ENCODE results near the gene PDE9A. TPM values are rescaled to one million over a fixed set of nuclear protein-coding genes. Genes with fewer than 3 reads are reported as not detected.
A peak's percentile ranks its signal among the peaks of the same experiment; 100 is the strongest.

The PDE9A gene
- total RNA-seq, 1 donor from 2014 or later = 1.6 TPM

DNA sequence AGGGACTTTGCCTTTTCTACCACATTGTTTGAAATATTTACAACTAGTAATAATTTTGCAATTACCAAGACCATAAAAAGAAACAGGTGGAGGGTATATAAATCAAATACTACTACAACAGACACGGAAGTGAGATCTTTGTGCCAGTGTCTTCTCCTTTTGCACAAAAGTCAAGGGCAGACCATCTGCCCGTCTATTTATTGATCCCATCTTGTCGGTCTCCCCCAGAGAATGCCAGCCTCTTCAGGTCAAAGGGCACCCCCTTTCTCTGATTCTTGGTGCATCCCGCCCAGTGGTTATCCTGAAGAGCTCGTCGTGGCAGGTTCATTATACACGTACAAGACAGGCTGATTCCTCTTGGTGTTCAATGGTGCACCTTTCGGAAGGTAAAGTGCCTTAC, 4.8 kb upstream of the PDE9A start:
- Histone ChIP-seq H3K27ac (ENCODE audit: low read depth, low read length) (no peak overlapping the region), H3K36me3 (ENCODE audit: control insufficient read depth in 3 of 3, insufficient read depth in 3 of 3, low read length in 3 of 3) (no peaks in the 10 kb centered on the region), H3K9ac (ENCODE audit: low read depth in 1 of 3, low read length in 3 of 3) (no peak overlapping the region), H3K27me3 (ENCODE audit: control insufficient read depth in 3 of 3, insufficient read depth in 3 of 3, low read length in 3 of 3) (peaks cover 30 to 36% (median 30%) of the 10 kb centered on the region in 3 donors), H3K4me3 (ENCODE audit: low read length in 3 of 3) (no peak overlapping the region), H3K9me3 (ENCODE audit: control insufficient read depth in 3 of 3, low read length in 3 of 3) (no peaks in the 10 kb centered on the region), H3K4me1 (ENCODE audit: control insufficient read depth in 3 of 3, insufficient read depth in 3 of 3, low read length in 3 of 3) (peaks cover 7 to 10% (median 8%) of the 10 kb centered on the region in 3 donors)

- peaks cover 32 to 37% (median 32%) of the 10 kb centered on the region in 3 donors for H3K27me3 ChIP-seq (ENCODE audit: control insufficient read depth in 3 of 3, insufficient read depth in 3 of 3, low read length in 3 of 3)
- H3K9ac ChIP-seq (ENCODE audit: low read depth in 1 of 3, low read length in 3 of 3) = no peak overlapping the region
- no peak overlapping the region for H3K4me3 ChIP-seq (ENCODE audit: low read length in 3 of 3)
- H3K36me3 ChIP-seq (ENCODE audit: control insufficient read depth in 3 of 3, insufficient read depth in 3 of 3, low read length in 3 of 3) = no peaks in the 10 kb centered on the region
- peaks cover 8 to 13% (median 10%) of the 10 kb centered on the region in 3 donors for H3K4me1 ChIP-seq (ENCODE audit: control insufficient read depth in 3 of 3, insufficient read depth in 3 of 3, low read length in 3 of 3)
- no peaks in the 10 kb centered on the region for H3K9me3 ChIP-seq (ENCODE audit: control insufficient read depth in 3 of 3, low read length in 3 of 3)
- H3K27ac ChIP-seq (ENCODE audit: low read depth, low read length) = no peak overlapping the region
Observed at GRCh38 chr21:42649122-42650032, 4.0 kb upstream of the PDE9A start.

GRCh38 chr21:42650033-42650370, 3.4 kb upstream of the PDE9A start:
- H3K27me3 ChIP-seq (ENCODE audit: control insufficient read depth in 3 of 3, insufficient read depth in 3 of 3, low read length in 3 of 3) = peaks cover 38 to 43% (median 38%) of the 10 kb centered on the region in 3 donors
- no peaks in the 10 kb centered on the region for H3K36me3 ChIP-seq (ENCODE audit: control insufficient read depth in 3 of 3, insufficient read depth in 3 of 3, low read length in 3 of 3)
- H3K4me1 ChIP-seq (ENCODE audit: control insufficient read depth in 3 of 3, insufficient read depth in 3 of 3, low read length in 3 of 3) = peaks cover 14 to 19% (median 16%) of the 10 kb centered on the region in 3 donors
- H3K27ac ChIP-seq (ENCODE audit: low read depth, low read length) = no peak overlapping the region
- no peak overlapping the region for H3K4me3 ChIP-seq (ENCODE audit: low read length in 3 of 3)
- no peaks in the 10 kb centered on the region for H3K9me3 ChIP-seq (ENCODE audit: control insufficient read depth in 3 of 3, low read length in 3 of 3)
- H3K9ac ChIP-seq (ENCODE audit: low read depth in 1 of 3, low read length in 3 of 3) = no peak overlapping the region

GRCh38 chr21:42650441-42651421, 2.7 kb upstream of the PDE9A start:
- H3K9me3 ChIP-seq (ENCODE audit: control insufficient read depth in 3 of 3, low read length in 3 of 3) = no peaks in the 10 kb centered on the region
- H3K36me3 ChIP-seq (ENCODE audit: control insufficient read depth in 3 of 3, insufficient read depth in 3 of 3, low read length in 3 of 3) = no peaks in the 10 kb centered on the region
- H3K4me3 ChIP-seq (ENCODE audit: low read length in 3 of 3) = no peak overlapping the region
- peaks cover 16 to 21% (median 19%) of the 10 kb centered on the region in 3 donors for H3K4me1 ChIP-seq (ENCODE audit: control insufficient read depth in 3 of 3, insufficient read depth in 3 of 3, low read length in 3 of 3)
- H3K27ac ChIP-seq (ENCODE audit: low read depth, low read length) = no peak overlapping the region
- peaks cover 45 to 50% (median 46%) of the 10 kb centered on the region in 3 donors for H3K27me3 ChIP-seq (ENCODE audit: control insufficient read depth in 3 of 3, insufficient read depth in 3 of 3, low read length in 3 of 3)
- no peak overlapping the region for H3K9ac ChIP-seq (ENCODE audit: low read depth in 1 of 3, low read length in 3 of 3)

- no peak overlapping the region for H3K27ac ChIP-seq (ENCODE audit: low read depth, low read length)
- peaks cover 55 to 60% (median 56%) of the 10 kb centered on the region in 3 donors for H3K27me3 ChIP-seq (ENCODE audit: control insufficient read depth in 3 of 3, insufficient read depth in 3 of 3, low read length in 3 of 3)
- H3K4me1 ChIP-seq (ENCODE audit: control insufficient read depth in 3 of 3, insufficient read depth in 3 of 3, low read length in 3 of 3) = peaks cover 16 to 21% (median 19%) of the 10 kb centered on the region in 3 donors
- H3K9ac ChIP-seq (ENCODE audit: low read depth in 1 of 3, low read length in 3 of 3) = no peak overlapping the region
- no peaks in the 10 kb centered on the region for H3K9me3 ChIP-seq (ENCODE audit: control insufficient read depth in 3 of 3, low read length in 3 of 3)
- H3K36me3 ChIP-seq (ENCODE audit: control insufficient read depth in 3 of 3, insufficient read depth in 3 of 3, low read length in 3 of 3) = no peaks in the 10 kb centered on the region
- H3K4me3 ChIP-seq (ENCODE audit: low read length in 3 of 3) = no peak overlapping the region
Observed at GRCh38 chr21:42651515-42652401, 1.7 kb upstream of the PDE9A start.

DNA sequence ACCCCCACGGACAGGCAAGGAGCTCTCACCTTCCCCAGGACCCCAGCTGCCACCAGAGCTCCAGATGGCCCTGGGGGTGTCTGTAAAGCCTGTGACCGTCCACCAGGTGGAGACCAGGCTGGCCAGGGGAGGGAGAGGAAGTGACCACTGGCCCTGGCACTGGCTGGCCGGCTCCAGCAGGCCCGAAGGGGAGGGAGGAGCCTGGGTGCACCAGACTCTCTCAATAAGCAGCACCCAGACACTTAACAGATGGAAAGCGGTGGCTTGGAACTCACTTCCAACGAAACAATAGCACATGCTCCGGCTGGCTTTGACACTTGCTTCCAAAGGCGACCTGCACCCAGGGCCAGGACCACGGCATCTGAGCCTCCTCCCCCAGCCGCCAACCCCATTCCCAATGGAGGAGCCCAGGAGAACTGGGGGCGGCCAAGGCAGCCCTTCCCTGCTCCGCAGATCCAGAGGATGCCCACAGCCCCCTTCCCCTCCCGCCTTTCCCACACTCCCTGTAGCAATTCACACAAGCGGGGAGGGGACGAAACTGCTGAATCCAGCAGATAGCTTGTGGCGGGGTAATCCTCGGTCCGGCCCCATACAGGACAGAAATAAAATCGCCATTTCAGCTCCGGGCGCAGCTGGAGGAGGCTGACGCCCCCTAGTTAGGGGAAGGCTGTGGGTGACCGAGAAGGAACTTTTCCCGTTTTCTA, 742 bp upstream of the PDE9A start:
- Histone ChIP-seq H3K9me3 (ENCODE audit: control insufficient read depth in 3 of 3, low read length in 3 of 3) (no peaks in the 10 kb centered on the region), H3K9ac (ENCODE audit: low read depth in 1 of 3, low read length in 3 of 3) (peak overlapping the region; percentile 10 to 66 (median 53)), H3K27ac (ENCODE audit: low read depth, low read length) (no peak overlapping the region), H3K4me1 (ENCODE audit: control insufficient read depth in 3 of 3, insufficient read depth in 3 of 3, low read length in 3 of 3) (peaks cover 16 to 21% (median 19%) of the 10 kb centered on the region in 3 donors), H3K36me3 (ENCODE audit: control insufficient read depth in 3 of 3, insufficient read depth in 3 of 3, low read length in 3 of 3) (no peaks in the 10 kb centered on the region), H3K4me3 (ENCODE audit: low read length in 3 of 3) (peak overlapping the region; percentile 40 to 43 (median 41)), H3K27me3 (ENCODE audit: control insufficient read depth in 3 of 3, insufficient read depth in 3 of 3, low read length in 3 of 3) (peaks cover 62 to 69% (median 65%) of the 10 kb centered on the region in 3 donors)

GRCh38 chr21:42654179-42654912, 925 bp downstream of the PDE9A start:
- peaks cover 69 to 81% (median 78%) of the 10 kb centered on the region in 3 donors for H3K27me3 ChIP-seq (ENCODE audit: control insufficient read depth in 3 of 3, insufficient read depth in 3 of 3, low read length in 3 of 3)
- H3K36me3 ChIP-seq (ENCODE audit: control insufficient read depth in 3 of 3, insufficient read depth in 3 of 3, low read length in 3 of 3) = no peaks in the 10 kb centered on the region
- peak overlapping the region; percentile 55 to 59 (median 55) for H3K4me3 ChIP-seq (ENCODE audit: low read length in 3 of 3)
- H3K9me3 ChIP-seq (ENCODE audit: control insufficient read depth in 3 of 3, low read length in 3 of 3) = no peaks in the 10 kb centered on the region
- no peak overlapping the region for H3K27ac ChIP-seq (ENCODE audit: low read depth, low read length)
- peaks cover 16 to 21% (median 19%) of the 10 kb centered on the region in 3 donors for H3K4me1 ChIP-seq (ENCODE audit: control insufficient read depth in 3 of 3, insufficient read depth in 3 of 3, low read length in 3 of 3)
- H3K9ac ChIP-seq (ENCODE audit: low read depth in 1 of 3, low read length in 3 of 3) = peak overlapping the region in 2 of 3 donors; percentile 45 to 51

- H3K36me3 ChIP-seq (ENCODE audit: control insufficient read depth in 3 of 3, insufficient read depth in 3 of 3, low read length in 3 of 3) = no peaks in the 10 kb centered on the region
- peak overlapping the region in 1 of 3 donors; percentile 45 for H3K9ac ChIP-seq (ENCODE audit: low read depth in 1 of 3, low read length in 3 of 3)
- no peak overlapping the region for H3K27ac ChIP-seq (ENCODE audit: low read depth, low read length)
- peaks cover 71 to 84% (median 78%) of the 10 kb centered on the region in 3 donors for H3K27me3 ChIP-seq (ENCODE audit: control insufficient read depth in 3 of 3, insufficient read depth in 3 of 3, low read length in 3 of 3)
- H3K4me1 ChIP-seq (ENCODE audit: control insufficient read depth in 3 of 3, insufficient read depth in 3 of 3, low read length in 3 of 3) = peaks cover 16 to 21% (median 19%) of the 10 kb centered on the region in 3 donors
- peak overlapping the region; percentile 55 to 59 (median 55) for H3K4me3 ChIP-seq (ENCODE audit: low read length in 3 of 3)
- H3K9me3 ChIP-seq (ENCODE audit: control insufficient read depth in 3 of 3, low read length in 3 of 3) = no peaks in the 10 kb centered on the region
Observed at GRCh38 chr21:42654913-42655795, 1.7 kb downstream of the PDE9A start.
